HepG2 (cell line): ENCODE data around the gene ARHGEF16. TPM values are rescaled to one million over a fixed set of nuclear protein-coding genes. Genes with fewer than 3 reads are reported as not detected.
A peak's percentile ranks its signal among the peaks of the same experiment; 100 is the strongest.

Experiments
- ATAC-seq: fragments of 200-7000 bp; cut with Tn5 transposase; 3 replicates; pipeline ENCODE4 v1.9.1; 2020; ENCODE audit warnings: mild to moderate bottlenecking, moderate library complexity
- BruUV-seq: library from RNA; stranded (reverse); fragments of 400-500 nt; replicated peaks from 2 replicates; lab custom pipeline; 2021; lab: Mats Ljungman, UMichigan
- CTCF ChIA-PET: fragments of 300-600 bp; formaldehyde crosslinking; extraction: SDS; loops from one replicate; lab custom pipeline; 2021; ENCODE audit warnings: low total read pairs, inconsistent platforms, low intra/inter-chr PET ratio; lab: Yijun Ruan, JAX
- POLR2A ChIA-PET: fragments of 350-600 bp; sonication (Branson Sonifier 250); formaldehyde crosslinking; loops from one replicate; lab custom pipeline; 2020; ENCODE audit warnings: antibody characterized with exemption, inconsistent platforms; lab: Yijun Ruan, JAX
- DNase-seq: peaks from one replicate; pipeline ENCODE4 v3.0.0-alpha.2; 2015; ENCODE audit warnings: low spot score
- FAIRE-seq: peaks from 3 replicates; lab custom pipeline; 2011; peaks lifted over from hg19 to GRCh38; lab: Jason Lieb, UNC
- H2AFZ ChIP-seq: one replicate; pipeline ENCODE4 v1.6.1; 2011; ENCODE audit warnings: low read length, inconsistent platforms
- H3K27ac ChIP-seq: fragments of 300-600 bp; 3 replicates; pipeline ENCODE4 v1.8.0; 2011; ENCODE audit warnings: mixed run types, mild to moderate bottlenecking, mixed read lengths, low read length, inconsistent platforms; ENCODE audit not compliant: insufficient read depth; ENCODE audit errors: extremely low read length
- H3K27me3 ChIP-seq, 2 experiments: fragments of 200-600 bp in 1 of 2; 2 replicates in 1 of 2; 3 replicates in 1 of 2; pipeline versions ENCODE4 v1.6.0 to v1.8.0; 2011; ENCODE audit warnings: low read length in 2 of 2, mild to moderate bottlenecking in 2 of 2, moderate library complexity in 2 of 2, inconsistent platforms in 1 of 2; ENCODE audit not compliant: insufficient read depth in 2 of 2, control insufficient read depth in 1 of 2
- H3K36me3 ChIP-seq, 2 experiments: fragments of 200-600 bp in 1 of 2; replicated peaks in 1 of 2; 2 replicates in 1 of 2; 3 replicates in 1 of 2; pipeline versions ENCODE4 v1.5.1 to v1.8.0; 2011; ENCODE audit warnings: low read length in 2 of 2, inconsistent platforms in 1 of 2; ENCODE audit not compliant: insufficient read depth in 2 of 2, control insufficient read depth in 1 of 2
- H3K4me1 ChIP-seq: 2 replicates; pipeline ENCODE4 v1.5.1; 2012; ENCODE audit warnings: low read length, inconsistent platforms; ENCODE audit not compliant: insufficient read depth
- H3K4me2 ChIP-seq: 2 replicates; pipeline ENCODE4 v1.6.0; 2011; ENCODE audit warnings: low read depth, low read length, inconsistent platforms
- H3K4me3 ChIP-seq, 3 experiments: fragments of 200-600 bp in 1 of 3; sonication (generic), shearing (Covaris generic) in 1 of 3; replicated peaks in 1 of 3; 2 replicates each; pipeline ENCODE4 v1.5.1; 2011 to 2016; ENCODE audit warnings: low read length in 3 of 3, inconsistent platforms in 2 of 3, low read depth in 2 of 3, mild to moderate bottlenecking in 2 of 3, control low read depth in 1 of 3, mixed read lengths in 1 of 3; ENCODE audit not compliant: insufficient read depth in 1 of 3
- H3K79me2 ChIP-seq: one replicate; pipeline ENCODE4 v1.6.1; 2011; ENCODE audit warnings: low read length, inconsistent platforms; ENCODE audit not compliant: insufficient read depth
- H3K9ac ChIP-seq: 2 replicates; pipeline ENCODE4 v1.6.0; 2011; ENCODE audit warnings: mild to moderate bottlenecking, low read depth, low read length, inconsistent platforms; ENCODE audit not compliant: insufficient read depth
- H3K9me3 ChIP-seq: 2 replicates; pipeline ENCODE4 v1.5.1; 2012; ENCODE audit warnings: mild to moderate bottlenecking, low read length
- H4K20me1 ChIP-seq: 2 replicates; pipeline ENCODE4 v1.6.0; 2011; ENCODE audit warnings: inconsistent platforms, mild to moderate bottlenecking, low read length, moderate library complexity; ENCODE audit not compliant: insufficient read depth
- AGO2 ChIP-seq: fragments of 200-400 bp; formaldehyde crosslinking; optimal IDR thresholded peaks from 2 replicates; pipeline ENCODE3; 2017; ENCODE audit warnings: mild to moderate bottlenecking, low read depth, low read length, moderate library complexity
- HNRNPLL ChIP-seq: fragments of 200-400 bp; formaldehyde crosslinking; IDR thresholded peaks from 2 replicates; pipeline ENCODE4 v1.6.1; 2017; ENCODE audit warnings: mild to moderate bottlenecking, low read depth, low read length; ENCODE audit not compliant: poor library complexity, severe bottlenecking
- NKX3-1 ChIP-seq: sonication (generic); formaldehyde crosslinking; IDR thresholded peaks from 2 replicates; pipeline ENCODE4 v1.5.0; 2020; ENCODE audit warnings: missing genetic modification reagents
- ZFP1 ChIP-seq: IDR thresholded peaks from 2 replicates; pipeline ENCODE4 v1.6.1; 2016
- whole genome bisulfite sequencing: methylation state at CpG from one replicate; pipeline ENCODE4 v1.1.6; 2017; ENCODE audit warnings: low lambda C conversion rate; 5-methylcytosine and 5-hydroxymethylcytosine counted together
- in situ Hi-C: cut with HindIII; loops from 2 replicates; pipeline ENCODE4 v1.10.0; 2017; ENCODE audit warnings: low pct_unique_long_range_greater_than_20kb; ENCODE audit not compliant: extremely low pct_ligation_motif_present
- intact Hi-C: fragments of 100-400 bp; cut with micrococcal nuclease; formaldehyde crosslinking; loops from one replicate; pipeline ENCODE4 v1.10.0; 2022; ENCODE audit not compliant: unreplicated experiment
- polyA plus RNA-seq, 8 experiments: library from polyadenylated mRNA; depleted of rRNA in 3 of 8; stranded (reverse) in 7 of 8; unstranded in 1 of 8; fragments of >200 nt; fragmentation: Illumina TruSeq in 4 of 8; extraction: Trizol in 4 of 8; gene quantifications; 2 replicates each; pipeline versions ENCODE4 v1.2.1 to v1.2.3, GENCODE V29; 2011 to 2016; ENCODE audit warnings: low read depth in 4 of 8, missing spikeins in 1 of 8, mixed read lengths in 1 of 8; ENCODE audit not compliant: insufficient read depth in 1 of 8
- total RNA-seq, 5 experiments: library from RNA; depleted of rRNA; stranded (reverse); fragments of >200 nt; fragmentation: Illumina TruSeq; extraction: Trizol; gene quantifications; 2 replicates each; pipeline ENCODE4 v1.2.3, GENCODE V29; 2016; ENCODE audit warnings: low read depth in 1 of 5
- TF ChIP-seq, protein P1 (sequence below): sonication (generic); formaldehyde crosslinking; IDR thresholded peaks from 2 replicates; pipeline ENCODE4 v1.4.0; 2020; ENCODE audit warnings: missing genetic modification reagents
- TF ChIP-seq, protein P2 (sequence below): sonication (generic); formaldehyde crosslinking; IDR thresholded peaks from 2 replicates; pipeline ENCODE4 v1.5.0; 2020; ENCODE audit warnings: missing genetic modification reagents

The ARHGEF16 gene
- total and polyA plus RNA-seq, 2 of the 13 experiments (the other 11 are each of a cell fraction or from before 2014, with no cell fraction given) = 20.3 to 39.9 TPM

DNA sequence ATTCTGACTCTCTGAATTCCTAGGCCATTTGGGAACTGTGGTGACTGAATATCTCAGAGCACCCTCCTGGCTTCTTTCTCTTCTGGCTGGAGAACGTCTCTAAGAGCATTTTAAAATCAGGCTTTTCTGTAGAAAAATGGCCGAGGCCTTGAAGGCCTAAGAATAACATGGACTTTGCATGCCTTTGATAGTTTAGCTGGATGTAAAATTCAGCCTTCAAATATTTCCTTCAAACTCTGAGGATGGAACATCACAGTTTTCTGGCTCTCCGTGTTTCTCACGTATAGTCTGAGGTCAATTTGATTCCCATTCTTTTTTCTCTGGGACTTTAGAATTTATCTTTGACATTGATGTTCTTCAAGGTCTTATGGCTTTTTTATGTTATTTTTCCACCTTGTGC is 34.0 kb downstream of the ARHGEF16 start:
- Histone ChIP-seq H3K4me2 (no peak overlapping the region), H4K20me1 (no peaks in the 10 kb centered on the region), H3K9ac (no peak overlapping the region), H3K36me3 (no peaks in the 10 kb centered on the region), H3K9me3 (peaks cover 11% of the 10 kb centered on the region; the same call in 1 of the 2 replicates), H3K79me2 (no peaks in the 10 kb centered on the region), H3K27me3 (peaks cover 3 to 8% of the 10 kb centered on the region in 2 experiments; a peak in 2 of 5 replicates), H3K4me1 (peaks cover 8% of the 10 kb centered on the region; the same call in 1 of the 2 replicates), H2AFZ (no peak overlapping the region), H3K27ac (no peak overlapping the region), H3K4me3 (no peak overlapping the region)
- intact Hi-C loops (no loop called here), in situ Hi-C loops (no loop called here)
- TF ChIP-seq, protein P1, sequence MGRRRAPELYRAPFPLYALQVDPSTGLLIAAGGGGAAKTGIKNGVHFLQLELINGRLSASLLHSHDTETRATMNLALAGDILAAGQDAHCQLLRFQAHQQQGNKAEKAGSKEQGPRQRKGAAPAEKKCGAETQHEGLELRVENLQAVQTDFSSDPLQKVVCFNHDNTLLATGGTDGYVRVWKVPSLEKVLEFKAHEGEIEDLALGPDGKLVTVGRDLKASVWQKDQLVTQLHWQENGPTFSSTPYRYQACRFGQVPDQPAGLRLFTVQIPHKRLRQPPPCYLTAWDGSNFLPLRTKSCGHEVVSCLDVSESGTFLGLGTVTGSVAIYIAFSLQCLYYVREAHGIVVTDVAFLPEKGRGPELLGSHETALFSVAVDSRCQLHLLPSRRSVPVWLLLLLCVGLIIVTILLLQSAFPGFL = no peak
- TF ChIP-seq ZFP1 = peak; percentile 98
- DNase-seq = no peak
- ChIA-PET POLR2A (no interaction called here), CTCF (no interaction called here)
- WGBS = 45% methylated on average over 4 of the region's 4 CpGs
- no peak for FAIRE-seq
- no peak for ATAC-seq
- no TSS peak for BruUV-seq

DNA sequence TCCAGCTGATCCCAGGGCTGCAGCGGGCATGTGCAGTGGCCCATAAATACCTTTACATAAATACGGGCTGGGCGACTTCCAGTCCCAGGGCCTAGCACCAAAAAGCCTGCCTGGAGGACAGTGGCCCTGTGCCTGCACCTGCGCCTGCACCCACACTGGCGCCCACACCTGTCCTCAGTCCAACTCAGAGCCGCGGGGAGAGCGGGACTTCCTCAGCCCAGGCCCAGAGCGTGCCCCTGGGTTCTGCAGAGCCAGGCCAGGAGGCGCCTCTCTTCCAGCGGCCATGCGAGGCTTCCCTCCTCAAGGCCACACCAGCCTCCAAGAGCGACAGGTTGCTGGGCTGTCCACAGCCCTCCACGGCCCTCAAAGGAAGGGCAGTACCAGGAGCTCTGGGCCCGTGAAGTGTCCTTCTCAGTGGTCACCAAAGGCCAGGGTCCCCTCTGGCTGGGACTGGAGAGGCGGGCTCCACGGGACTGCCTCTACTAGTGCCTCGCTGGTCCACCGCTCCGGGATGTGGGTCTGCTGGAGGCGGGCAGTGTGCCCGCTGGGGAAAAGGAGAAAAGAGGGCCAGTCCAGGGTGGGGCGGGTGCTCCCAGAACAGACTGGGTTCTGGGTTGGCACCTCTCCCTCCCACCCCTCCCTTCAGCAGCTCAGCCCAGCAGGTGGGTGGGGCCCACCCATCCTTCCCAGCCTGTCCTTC is 35.7 kb downstream of the ARHGEF16 start:
- FAIRE-seq = no peak
- BruUV-seq = no TSS peak
- no peak for DNase-seq
- intact Hi-C loops (loop anchor here (5.0 kb wide), 1 partner anchor 127 kb away; no protein-coding TSS in a partner anchor), in situ Hi-C loops (no loop called here)
- Histone ChIP-seq H3K9ac (no peak overlapping the region), H3K9me3 (peaks cover 11% of the 10 kb centered on the region; the same call in 1 of the 2 replicates), H3K4me2 (no peak overlapping the region), H4K20me1 (no peaks in the 10 kb centered on the region), H3K27ac (no peak overlapping the region), H3K79me2 (no peaks in the 10 kb centered on the region), H2AFZ (no peak overlapping the region), H3K4me3 (no peak overlapping the region), H3K27me3 (peaks cover 4 to 15% of the 10 kb centered on the region in 2 experiments; a peak in 4 of 5 replicates), H3K4me1 (no peaks in the 10 kb centered on the region), H3K36me3 (no peaks in the 10 kb centered on the region)
- TF ChIP-seq, protein P2, sequence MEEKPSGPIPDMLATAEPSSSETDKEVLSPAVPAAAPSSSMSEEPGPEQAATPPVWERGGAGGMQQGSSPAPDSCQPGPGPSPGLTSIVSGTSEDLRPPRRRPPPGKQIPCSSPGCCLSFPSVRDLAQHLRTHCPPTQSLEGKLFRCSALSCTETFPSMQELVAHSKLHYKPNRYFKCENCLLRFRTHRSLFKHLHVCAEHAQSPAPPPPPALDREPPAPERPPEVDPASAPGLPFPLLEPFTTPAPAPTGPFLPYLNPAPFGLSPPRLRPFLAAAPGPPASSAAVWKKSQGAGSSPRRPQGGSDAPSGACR = no peak
- peak; percentile 44 for TF ChIP-seq AGO2
- TF ChIP-seq HNRNPLL = peak; percentile 5
- TF ChIP-seq NKX3-1 (CRISPR knock-in tag) = no peak
- POLR2A ChIA-PET = no interaction called here
- 80% methylated on average over 1 of the region's 23 CpGs for WGBS
- ATAC-seq = peak; percentile 9; the same call in 2 of the 3 replicates
- CTCF ChIA-PET = interaction anchor here (0.8 to 2.5 kb wide), 3 partner anchors 128 to 234 kb away, joined by 3 to 11 read pairs (median 5); no protein-coding TSS in a partner anchor
